CD1c-positive myeloid dendritic cell (primary cell): ENCODE results near the gene ACOXL.
A peak's percentile ranks its signal among the peaks of the same experiment; 100 is the strongest.
"Not testable (repeated sequence)": the region's sequence is repeated elsewhere in the genome, so short reads cannot be mapped to it uniquely, and the experiment has no call there.

ENCODE experiments used
- DNase-seq: peaks from one replicate; pipeline ENCODE4 v3.0.0-alpha.2; 2016; ENCODE audit errors: extremely low spot score

ACOXL gene

DNA sequence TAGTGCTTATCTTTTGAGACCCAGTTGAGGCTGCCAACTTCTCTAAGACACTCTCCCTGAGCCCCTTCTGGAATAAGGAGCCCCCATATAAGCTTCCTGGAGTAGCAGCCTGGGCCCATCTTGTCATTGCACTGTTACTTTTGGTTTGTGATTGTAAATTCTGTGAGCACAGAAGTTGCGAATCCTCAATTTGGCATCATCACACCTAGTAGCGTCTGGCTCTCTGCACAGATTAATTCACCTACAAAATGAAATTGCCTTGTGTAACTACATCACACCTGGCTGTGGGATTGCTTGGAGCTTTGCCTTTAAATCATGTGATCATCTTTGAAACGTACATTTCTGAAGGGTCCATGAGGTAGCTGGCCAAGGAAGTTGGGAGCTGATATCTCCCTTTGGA is 195.2 kb downstream of the ACOXL start:
- DNase-seq: no peak

DNA sequence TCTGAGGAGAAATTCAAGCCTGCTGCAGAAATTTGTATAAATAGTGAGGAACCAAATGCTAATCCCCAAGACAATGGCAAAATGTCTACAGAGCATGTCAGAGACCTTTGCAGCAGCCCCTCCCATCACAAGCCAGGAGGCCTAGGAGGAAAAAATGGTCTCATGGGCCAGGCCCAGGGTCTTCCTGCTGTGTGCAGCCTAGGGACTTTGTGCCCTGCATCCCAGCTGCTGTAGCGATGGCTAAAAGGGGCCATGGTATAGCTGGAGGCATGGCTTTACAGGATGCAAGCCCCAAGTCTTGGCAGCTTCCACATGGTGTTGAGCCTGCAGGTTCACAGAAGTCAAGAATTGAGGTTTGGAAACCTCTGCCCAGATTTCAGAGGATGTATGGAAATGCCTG is 197.2 kb downstream of the ACOXL start:
- no peak for DNase-seq

DNA sequence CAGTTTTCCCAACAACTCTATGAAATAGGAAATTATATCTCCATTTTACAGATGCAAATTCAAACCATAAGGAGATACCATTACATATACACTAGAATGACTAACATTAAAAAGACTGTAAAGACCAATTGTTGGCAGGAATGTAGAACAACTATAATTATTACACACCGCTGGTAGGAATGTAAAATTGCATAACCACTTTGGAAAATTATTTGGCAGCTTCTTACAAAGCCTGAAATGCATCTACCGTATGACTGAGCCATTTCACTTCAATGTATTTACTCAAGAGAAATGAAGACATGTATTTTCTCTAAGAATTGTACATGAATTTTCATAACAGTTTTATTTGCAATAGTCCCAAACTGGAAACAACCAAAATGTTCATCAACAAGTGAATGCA is 199.3 kb downstream of the ACOXL start:
- DNase-seq: no peak

DNA sequence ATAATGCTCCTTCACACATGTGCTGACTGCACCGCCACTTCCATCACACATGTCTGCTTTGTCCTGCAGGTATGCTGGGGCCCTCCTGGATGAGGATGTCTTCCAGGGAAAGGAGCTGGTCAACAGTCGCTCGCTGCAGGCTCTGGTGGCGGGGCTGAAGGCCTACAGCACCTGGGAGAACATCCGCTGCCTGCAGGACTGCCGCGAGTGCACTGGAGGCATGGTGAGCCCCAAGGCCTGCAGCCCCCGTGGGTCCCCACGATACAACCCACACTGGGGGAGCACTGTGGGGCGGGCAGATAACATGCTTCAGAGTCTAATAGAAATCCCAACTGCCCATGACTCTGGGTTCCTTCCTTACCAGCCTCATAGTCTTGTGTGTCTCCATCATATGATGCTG is 201.0 kb downstream of the ACOXL start:
- no peak for DNase-seq

DNA sequence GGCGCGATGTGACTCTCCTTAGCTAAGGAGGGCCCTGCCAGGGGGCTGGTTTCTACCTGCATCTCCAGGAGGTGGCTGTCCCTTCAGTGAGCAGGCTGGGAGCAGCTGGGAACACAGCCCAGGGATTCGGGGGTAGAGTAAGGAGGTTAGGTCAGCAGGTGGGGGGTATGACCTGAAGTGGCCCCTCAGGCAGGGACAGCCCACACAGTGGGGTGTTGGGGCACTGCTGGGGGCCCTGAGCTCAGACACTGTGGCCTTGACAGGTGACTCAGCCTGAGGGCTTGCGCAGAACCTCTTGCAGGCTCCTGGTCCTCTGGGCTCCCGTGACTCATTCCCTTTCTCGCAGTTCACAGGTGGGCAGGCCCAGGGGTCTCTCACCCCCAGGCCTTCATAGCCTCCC is 202.6 kb downstream of the ACOXL start:
- no peak for DNase-seq

DNA sequence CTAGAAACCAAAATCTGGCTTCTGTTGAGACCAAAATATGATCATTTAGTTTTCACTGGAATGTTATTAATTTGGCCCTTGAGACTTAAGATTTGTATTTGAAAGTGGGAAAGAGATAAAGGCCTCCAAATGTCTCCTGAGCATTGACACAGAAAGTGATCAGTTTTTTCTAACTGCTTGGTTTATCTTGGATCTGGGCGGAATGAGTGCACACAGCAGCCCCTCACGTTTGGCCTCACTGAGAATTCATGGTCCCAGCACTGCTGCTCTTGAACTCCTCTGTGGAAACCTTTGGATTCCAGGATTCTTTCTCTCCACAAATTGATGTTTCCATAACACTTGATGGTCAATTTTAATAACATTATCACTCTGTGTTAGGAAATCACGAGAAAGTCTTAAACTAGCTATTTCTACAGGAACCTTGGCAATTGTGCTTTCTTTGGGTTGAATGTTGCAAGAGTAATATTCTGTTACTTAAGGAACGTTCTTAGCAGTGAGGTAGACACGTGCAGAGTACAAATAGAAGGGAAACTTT is 208.1 kb downstream of the ACOXL start:
- DNase-seq: no peak

DNA sequence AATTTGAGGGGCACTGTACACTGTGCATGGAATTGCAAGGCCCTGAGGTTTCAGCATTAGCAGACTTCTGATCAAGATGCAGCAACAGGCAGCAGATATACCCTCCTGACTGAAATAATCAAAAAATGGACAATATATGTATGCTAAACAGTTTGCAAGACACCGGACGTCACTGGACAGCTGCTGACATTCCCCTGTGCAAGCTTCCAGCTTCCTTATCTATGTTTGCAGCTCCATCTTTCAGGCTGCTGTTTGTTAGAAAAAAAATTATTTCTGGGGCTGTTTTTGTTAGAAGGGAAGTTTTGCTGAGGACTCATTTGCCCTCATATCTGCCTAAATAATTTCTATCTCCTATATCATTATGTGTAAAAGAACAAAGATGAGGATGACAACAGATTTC is 208.9 kb downstream of the ACOXL start:
- DNase-seq: no peak

DNA sequence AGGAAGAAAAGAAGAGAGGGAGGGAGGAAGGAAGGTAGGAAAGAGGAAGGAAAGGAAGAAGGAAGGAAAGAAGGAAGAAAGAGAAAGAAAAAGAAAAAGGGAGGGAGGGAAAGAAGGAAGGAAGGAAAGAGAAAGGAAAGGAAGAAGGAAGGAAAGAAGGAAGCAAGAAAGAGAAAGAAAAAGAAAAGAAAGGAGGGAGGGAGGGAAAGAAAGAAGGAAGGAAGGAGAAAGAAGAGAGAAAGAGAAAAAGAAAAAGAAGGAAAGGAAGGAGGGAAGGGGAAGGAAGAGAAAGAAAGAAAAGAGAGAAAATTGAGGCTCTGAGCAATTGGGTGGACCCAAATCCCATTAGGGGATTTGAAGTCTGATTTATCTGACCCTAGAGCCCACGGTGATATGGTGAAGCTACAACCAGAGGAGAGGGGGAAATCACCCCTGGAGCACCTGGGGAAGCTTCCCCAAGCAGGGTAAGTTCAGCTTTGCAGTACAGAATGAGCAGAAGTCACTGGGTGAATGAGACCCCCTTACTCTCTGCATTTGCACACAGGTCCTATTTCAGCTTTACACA is 210.8 kb downstream of the ACOXL start:
- no peak for DNase-seq

DNA sequence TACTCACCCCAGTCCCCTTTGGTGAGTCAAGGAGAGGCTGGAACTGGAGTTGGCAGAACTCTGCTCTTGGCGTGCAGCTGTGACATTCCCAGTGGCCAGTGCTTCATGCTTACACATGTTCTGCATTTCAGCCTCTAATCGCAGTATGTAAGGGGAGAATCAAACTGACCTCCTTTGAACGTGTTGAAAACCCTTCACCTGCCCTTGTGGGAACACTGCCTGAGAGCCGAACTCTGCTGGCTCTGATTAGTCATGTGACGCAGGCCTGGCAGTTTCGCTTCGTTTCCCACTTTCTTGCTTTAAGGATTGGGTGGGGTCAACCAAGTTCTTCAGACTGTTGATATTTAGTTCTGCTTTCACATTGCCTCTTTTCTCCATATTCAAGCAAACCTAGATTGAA is 214.5 kb downstream of the ACOXL start:
- peak; percentile 58 for DNase-seq

DNA sequence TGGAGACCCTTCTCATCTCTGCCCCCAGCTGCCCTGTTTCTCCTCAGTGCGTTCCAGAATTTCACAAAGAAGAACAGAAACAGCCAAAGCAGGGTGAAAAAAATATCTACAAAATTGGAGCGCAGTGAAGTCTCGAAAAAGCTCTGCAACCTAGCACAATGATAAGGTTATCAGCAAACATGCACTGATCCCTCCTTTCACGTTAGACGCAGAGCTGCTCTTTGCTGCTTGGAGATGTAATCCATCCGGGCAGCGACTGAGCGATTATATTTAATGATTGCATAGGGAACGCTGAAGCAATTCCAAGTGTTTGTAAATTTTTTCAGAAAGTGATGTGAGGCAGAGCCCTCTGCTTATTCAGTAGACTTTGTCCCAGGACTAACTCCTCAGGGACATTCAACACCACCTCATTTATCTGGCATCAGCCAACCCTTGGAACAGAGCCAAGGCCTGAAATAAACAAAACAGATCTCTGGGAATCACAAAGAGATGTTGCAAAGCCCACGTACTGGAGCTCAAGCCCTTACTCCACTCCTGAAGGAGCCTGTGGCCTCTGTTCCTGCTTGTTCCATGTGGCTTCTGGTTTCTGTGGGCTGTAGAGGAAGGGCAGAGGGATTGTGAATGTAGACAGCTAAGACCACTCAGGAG is 215.8 kb downstream of the ACOXL start:
- DNase-seq: no peak

DNA sequence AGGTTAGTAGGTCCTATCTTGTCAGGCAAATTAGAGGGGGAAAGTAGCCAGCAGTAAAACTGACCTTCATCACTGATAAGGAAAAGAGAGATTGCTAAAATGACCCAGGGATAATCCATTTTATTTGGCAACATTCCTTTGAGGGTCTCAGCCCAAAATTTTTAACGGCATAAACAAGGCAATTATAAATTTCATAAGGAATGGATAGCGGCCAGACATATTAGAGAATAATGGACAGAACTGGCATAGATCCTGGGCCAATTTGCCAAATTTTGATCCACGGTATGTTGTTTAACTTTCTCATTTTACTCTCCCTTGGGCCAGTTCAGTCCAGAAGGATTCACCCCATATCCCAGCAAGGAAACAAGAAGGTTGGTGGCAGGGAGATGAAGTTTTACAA is 217.9 kb downstream of the ACOXL start:
- DNase-seq: no peak

DNA sequence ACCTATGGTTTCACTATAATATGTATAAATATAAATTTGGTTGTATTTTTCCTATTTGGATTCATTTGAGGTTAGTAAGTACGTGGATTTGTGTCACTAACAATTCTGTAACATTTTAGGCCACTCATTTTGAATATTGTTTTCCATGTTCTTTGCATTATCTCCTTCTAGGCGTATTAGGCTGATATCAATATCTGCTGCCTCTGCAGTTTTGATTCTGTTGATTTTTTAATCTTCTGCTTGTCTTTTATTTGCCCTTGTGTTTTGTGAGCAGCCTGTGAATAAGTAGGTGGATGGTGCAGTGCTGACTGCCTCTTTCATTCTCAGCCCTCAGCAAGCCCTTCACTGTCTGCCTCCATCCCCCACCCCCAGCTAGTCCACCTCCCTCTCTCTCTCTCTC is 222.7 kb downstream of the ACOXL start:
- DNase-seq: no peak

DNA sequence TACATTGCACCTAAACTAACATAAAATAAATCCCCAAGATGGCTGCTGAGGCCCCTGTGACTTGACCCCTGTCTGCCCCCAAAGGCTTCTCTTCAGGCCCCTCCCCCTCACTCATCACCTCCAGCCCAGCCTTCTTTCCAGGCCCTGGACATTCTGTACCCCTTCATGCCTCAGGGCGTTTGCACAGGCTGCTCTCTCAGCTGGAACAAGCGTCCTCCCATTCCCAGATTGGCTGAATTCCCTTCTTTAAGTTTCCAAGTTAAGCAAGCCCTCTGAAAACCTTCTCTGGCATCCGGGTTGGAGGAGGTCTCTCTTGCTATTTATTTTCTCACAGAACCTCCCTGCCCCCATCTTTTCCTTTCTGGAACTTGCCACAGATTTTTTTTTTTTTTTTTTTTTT is 223.2 kb downstream of the ACOXL start:
- DNase-seq: no peak

DNA sequence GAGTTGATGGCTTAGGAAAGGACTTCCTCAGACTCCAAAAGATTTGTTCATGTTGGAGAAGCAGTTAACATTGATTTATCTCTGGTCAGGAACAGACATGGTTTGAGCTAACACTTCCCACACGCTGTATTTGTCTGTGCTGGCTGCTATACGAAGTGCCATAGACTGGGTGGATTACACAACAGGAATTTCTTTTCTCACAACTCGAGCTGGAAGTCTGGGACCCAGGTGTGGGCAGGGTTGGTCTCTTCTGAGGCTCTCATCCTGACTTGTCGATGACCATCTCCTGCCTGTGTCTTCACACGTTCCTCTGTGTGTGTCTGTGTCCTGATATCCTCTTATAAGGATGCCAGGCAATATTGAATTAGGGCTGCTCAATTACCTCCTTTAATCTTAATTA is 224.9 kb downstream of the ACOXL start:
- DNase-seq: no peak

DNA sequence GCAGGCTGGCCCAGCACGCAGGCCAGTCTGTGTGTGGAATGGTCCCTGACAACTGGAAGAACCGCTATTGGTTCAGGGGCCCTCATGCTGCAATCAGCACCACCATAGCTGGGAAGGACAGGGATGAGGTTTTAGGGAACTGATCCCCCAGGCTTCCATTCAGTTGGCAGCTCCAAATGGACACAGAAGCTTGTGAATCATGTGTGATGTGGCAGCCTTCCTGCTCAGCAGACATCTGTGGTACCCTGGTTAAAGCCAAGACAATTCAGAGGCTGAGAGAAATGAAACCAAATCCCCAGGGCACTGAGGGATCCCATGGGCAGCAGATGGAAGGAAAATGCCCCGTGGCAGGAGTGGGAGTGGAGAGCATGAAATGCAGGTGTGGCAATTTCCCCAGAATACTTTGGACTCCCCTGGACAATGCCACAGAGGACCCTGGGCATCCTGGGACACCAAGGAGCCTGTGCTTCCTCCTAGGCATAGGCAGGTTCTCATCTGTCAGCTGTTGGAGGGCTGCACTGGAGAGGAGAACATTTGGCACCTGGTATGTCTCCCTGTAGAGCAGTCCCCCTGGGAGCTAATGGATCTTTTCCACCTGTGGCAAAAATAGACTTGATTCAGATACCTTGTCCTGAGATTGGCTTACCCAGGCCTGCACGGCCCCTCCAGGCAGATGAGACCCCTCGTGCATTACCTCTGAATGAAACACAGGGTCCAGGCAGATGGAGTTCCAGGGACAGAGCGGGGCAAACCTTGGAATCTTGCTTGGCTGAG is 226.2 kb downstream of the ACOXL start:
- no peak for DNase-seq

DNA sequence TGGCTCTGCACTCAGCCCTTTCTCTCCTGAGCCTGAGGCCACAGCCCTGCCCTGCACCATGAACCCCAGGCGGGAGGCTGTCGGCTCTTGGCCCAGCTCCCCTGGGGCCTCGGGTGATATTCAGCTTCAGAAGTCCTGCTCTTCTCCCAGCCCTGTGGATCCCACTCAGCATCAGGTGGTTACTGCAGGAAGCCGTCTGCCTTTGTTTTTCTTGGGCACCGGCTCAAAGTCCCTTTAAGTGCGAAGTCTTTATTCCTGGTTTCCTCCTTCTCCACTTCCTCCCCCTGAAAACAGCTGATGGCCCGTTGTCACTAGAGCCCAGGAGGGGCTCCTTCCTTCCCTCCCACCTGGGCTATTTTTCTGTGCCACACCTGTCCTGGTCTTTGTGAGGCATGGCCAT is 226.8 kb downstream of the ACOXL start:
- no peak for DNase-seq

DNA sequence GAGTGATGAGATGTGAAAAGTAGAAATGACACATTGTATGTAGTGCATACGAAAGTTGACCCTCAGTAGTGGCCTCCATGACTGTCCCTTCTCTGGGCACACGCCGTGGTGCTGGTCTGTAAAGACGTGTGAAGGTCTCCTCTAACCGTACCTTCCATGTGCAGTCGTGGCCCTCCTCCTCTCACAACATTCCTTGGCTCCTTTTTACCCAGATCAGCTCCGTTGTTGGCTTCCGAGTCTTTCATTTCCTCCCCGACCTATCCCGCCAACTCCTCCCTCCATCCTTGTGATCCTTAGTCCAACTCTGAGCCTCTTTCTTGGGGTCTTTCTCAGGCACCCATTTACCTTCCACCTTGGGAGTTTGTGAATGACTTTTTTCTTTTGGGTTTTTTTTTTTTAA is 227.9 kb downstream of the ACOXL start:
- no peak for DNase-seq

DNA sequence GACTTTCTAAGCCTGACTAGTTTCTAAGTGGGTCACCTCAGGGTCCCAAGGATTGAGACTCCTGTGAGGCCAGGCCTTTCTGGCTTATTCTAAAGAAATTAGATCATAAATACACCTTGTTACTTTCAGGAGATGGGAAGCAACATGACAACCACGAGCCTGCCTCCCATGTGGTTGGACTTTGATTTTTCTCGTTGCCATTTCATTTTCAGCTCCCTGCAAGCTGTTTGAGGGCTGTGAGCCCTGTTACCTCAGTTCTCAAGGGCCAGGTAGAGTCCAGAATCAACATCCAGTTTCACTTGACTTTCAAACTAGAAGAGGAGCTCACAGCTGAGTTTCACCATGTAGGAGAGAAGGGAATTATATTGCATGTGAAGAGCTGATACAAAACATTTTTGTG is 228.6 kb downstream of the ACOXL start:
- DNase-seq: no peak

DNA sequence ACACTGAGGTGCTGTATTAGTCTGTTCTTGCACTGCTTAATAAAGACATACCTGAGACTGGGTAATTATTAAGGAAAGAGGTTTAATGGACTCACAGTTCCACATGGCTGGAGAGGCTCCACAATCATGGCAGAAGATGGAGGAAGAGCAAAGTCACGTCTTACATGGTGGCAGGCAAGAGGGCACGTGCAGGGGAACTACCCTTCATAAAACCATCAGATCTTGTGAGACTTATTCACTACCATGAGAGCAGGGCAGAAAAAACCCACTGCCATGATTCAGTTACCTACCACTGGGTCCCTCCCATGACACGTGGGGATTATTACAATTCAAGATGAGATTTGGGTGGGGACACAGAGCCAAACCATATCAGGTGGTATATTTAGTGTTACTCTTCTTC is 229.3 kb downstream of the ACOXL start:
- not testable (repeated sequence) for DNase-seq

DNA sequence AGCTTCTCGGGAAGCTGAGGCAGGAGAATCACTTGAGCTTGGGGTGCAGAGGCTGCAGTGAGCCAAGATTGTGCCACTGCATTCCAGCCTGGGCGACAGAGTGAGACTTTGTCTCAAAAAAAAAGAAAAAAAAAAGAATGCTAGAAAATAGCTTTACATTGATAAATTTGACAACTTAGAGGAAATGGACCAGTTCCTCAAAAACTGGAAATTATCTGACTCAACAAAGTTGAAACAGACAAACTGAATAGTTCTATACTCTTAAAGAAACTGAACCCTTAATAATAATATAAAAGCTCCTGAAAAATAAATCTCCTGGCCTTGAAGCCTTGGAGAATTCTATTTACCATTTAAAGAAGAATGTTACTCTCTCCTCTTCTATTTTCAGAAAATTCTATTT is 237.3 kb downstream of the ACOXL start:
- peak; percentile 13 for DNase-seq

DNA sequence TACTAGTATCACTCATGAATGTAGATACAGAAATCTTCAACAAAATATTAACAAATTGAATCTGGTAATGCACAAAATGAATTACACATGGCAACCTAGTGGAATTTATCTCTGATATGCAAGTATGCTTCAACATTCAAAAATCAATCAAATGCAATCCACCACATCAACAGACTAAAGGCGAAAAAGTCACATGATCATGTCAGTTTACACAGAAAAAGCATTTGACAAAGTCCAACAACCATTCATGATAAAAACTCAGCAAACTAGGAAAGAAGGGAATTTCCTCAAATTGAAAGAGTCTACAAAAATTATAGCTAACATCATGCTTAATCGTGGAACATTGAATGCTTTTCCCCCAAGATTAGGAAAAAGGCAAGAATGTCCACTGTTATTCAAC is 237.8 kb downstream of the ACOXL start:
- DNase-seq: no peak

DNA sequence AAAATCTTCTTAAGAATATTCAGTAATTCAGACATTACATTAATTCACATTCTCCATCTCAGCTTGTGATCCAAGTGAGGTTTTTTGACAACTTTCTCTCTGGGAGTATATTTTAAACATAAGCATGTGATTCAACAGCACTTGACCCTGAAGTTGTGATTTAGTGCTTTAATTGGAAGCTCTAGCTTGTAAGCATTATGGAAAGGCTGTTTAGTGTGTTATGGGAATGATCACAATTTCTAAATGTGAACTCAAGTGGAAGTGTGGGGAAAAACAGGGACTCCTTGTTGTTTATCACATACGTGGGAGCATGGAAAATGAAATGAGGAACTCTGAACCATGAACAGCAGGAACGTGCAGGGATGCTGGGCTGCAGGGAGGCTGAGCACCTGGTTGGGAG is 239.4 kb downstream of the ACOXL start:
- DNase-seq: no peak

DNA sequence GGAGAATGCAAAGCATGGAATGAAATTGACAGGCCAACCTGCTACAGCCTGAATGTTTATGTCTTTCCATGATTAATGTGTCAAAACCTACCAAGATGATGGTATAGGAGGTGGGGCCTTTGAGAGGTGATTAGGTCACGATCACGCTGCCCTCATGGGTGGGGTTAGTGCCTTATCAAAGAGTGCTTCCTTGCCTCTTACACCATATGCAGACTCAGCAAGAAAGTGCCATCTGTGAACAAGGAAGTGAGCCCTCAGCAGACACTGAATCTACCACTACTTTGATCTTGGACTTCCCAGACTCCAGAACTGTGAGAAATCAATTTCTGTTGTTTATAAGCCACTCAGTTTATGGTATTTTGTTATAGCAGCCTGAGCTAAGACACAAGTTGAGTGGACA is 240.9 kb downstream of the ACOXL start:
- DNase-seq: peak; percentile 35
